HEK293 (cell line): ENCODE results near the gene ARHGAP23.
"Not testable (repeated sequence)": the region's sequence is repeated elsewhere in the genome, so short reads cannot be mapped to it uniquely, and the experiment has no call there.

Source experiments
- ZBTB17 ChIP-seq: fragments of 450-650 bp; formaldehyde crosslinking; IDR thresholded peaks from 2 replicates; pipeline ENCODE4 v1.5.1; 2016; ENCODE audit warnings: missing biosample characterization, missing genetic modification characterization
- ZNF549 ChIP-seq: fragments of 450-650 bp; IDR thresholded peaks from 2 replicates; pipeline ENCODE4 v1.5.1; 2018; ENCODE audit warnings: missing biosample characterization, missing genetic modification characterization, mild to moderate bottlenecking, inconsistent platforms, moderate library complexity

DNA sequence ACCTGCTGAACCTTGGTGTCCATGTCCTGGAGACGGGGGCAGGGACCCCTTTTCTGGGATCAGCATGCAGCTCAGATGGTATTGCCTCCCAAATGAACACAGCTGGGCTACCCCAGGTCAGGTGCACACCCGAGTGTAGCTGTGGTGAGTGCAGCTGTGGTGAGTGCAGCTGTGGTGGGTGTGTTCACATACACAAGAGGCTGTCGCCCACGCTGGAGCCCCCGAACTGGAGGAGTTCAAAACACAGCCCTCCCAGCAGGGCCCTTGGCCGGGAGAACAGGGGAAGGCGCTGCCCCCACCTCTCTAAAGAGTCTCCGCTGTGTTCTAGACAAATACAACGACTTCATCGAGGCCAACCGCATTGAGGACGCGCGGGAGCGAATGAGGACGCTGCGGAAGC, 61.5 kb downstream of the ARHGAP23 start:
- TF ChIP-seq ZBTB17, ZNF549 (tag by site-specific recombination): not testable (repeated sequence)
